OCI-M2 (cell line): ENCODE results near the gene SLC12A6.
"Not testable (repeated sequence)": the region's sequence is repeated elsewhere in the genome, so short reads cannot be mapped to it uniquely, and the experiment has no call there.

Experiments
- DNase-seq: peaks from one replicate; lab custom pipeline; 2025; ENCODE audit not compliant: unreplicated experiment; lab: John Stamatoyannopoulos, UW

Gene SLC12A6

DNA sequence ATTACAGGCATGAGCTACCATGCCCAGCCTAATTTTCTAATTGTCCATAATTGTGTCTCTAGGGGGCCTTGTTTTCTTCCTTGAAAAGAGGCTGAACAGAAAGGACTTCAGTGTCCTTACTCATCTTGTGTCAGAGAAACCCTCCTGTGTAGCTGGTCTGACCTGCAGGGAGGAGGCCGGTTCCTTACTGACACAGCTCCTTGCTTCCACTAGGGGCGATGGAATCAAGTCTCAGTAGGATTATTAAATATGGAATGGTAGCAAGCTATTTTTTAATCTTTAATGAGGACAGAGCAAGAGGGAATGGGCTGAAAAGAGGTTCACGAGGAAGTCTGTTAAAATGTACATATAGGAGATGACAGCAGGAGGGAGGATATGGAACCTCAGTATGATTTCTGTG is 20.8 kb upstream of the SLC12A6 start:
- no peak for DNase-seq

DNA sequence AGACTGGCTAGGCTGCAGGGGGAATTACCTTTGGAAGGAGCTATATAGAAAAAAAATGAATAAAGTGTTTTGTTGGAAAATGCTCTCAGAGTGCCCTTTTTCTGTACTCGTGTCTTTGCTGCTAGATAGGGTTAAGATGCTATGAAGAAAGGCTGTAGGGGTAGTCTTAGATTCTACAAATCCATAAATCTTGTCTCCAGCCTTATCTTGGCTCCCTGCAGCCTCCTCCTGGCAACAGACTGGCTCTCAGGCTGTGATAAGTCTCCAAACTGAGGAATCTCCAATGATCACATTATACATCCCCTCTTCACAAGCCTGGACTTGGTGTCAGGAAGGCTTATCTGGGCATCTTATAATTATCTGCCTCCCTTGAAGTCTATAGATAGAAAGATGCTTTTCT is 20.1 kb upstream of the SLC12A6 start:
- DNase-seq: no peak

DNA sequence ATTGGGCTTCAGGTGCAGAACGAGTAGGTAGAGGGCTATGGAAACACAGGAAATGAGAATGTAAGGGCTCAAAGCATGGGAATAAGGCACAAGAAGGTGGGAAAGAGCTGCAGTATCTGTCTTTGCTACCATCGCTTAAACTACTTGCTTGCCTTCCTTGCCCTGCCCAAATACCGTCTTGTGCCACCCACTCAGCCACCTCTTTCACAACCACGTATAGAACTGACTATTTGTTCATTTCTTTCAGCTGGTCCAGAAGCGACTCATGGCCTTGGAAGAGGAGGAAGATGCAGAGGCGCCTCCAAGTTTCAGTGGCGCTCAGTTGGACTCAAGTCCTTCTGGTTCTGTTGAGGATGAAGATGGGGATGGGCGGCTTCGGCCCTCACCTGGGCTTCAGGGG is 17.7 kb upstream of the SLC12A6 start:
- no peak for DNase-seq

DNA sequence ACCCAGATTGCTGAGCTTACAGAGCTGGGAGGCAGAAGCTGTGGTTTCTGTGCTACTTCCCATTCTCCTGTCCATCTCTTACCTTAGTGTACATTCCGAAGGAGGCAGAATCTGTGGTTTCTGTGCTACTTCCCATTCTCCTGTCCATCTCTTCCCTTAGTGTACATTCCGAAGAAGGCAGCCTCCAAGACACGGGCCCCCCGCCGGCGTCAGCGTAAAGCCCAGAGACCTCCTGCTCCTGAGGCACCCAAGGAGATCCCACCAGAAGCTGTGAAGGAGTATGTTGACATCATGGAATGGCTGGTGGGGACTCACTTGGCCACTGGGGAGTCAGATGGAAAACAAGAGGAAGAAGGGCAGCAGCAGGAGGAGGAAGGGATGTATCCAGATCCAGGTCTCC is 16.7 kb upstream of the SLC12A6 start:
- no peak for DNase-seq

DNA sequence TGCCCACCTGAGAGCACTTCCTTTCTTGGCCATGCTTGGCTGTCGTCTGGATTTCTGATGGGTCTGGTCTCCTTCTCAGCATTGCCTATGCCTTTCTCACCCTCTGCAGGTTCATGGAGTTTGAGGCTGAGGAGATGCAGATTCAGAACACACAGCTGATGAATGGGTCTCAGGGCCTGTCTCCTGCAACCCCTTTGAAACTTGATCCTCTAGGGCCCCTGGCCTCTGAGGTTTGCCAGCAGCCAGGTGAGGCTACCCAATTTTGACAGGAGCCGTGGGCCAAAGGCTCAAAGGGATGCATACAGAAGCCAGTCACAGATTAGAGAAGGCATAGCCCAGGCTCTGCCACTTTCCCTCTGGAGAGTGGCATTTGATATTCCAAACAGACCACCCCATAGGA is 16.0 kb upstream of the SLC12A6 start:
- no peak for DNase-seq

DNA sequence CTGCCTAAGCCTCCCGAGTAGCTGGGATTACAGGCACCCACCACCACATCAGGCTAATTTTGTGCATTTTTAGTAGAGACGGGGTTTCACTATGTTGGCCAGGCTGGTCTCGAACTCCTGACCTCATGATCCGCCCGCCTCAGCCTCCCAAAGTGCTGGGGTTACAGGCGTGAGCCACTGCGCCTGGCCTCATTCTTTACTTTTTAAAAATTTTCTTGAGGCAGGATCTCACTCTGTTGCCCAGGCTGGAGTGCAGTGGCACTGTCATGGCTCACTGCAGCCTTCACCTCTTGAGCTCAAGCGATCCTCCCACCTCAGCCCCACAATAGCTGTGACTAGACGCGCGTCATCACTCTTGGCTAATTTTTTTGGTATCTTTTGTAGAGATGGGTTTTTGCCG is 15.4 kb upstream of the SLC12A6 start:
- DNase-seq: not testable (repeated sequence)

DNA sequence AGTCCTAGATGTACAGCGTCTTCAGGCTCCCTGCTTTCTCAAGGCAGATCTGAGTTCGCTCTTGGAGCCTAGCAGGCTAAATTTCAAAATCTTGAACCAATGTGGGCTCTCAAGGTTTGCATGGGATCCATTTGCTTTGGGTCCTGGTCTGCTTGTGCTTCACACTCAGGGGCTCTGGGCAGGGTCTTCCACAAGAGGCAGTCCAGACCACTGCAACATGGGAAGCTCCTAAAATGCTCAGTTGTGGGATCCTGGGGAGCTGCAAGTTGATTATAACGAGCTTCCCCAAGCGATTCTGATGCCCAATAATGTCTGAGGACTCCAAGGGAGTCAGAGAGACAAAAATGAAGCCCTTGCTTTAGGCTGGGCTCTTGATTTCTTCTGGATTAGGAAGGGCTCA is 12.2 kb upstream of the SLC12A6 start:
- DNase-seq: no peak

DNA sequence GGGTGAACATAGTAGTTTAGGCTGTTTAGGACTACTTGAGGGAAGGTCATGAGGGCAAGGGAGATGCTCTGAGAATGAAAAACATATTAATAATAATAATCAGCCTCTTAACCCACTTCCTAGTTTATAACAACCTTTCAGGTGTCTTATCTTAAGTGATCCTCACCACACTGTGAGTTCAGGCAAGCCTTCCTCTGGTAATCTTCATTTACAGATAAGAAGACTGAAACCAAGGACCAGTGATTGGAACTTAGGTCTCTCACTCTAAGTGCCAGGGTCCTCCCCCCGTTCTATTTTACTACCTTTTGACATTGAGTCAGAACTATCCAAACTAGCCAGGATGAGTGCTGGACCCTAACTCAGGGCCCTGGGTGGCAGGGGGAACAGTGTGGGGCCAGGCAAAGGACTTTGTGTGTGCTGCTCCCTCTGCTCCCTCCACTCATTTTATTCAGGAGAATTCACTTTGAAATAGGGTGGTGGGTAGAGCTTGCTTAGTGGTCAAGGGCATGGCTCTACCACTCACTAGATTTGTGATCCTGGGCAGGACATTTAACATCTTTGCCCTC is 11.2 kb upstream of the SLC12A6 start:
- no peak for DNase-seq

DNA sequence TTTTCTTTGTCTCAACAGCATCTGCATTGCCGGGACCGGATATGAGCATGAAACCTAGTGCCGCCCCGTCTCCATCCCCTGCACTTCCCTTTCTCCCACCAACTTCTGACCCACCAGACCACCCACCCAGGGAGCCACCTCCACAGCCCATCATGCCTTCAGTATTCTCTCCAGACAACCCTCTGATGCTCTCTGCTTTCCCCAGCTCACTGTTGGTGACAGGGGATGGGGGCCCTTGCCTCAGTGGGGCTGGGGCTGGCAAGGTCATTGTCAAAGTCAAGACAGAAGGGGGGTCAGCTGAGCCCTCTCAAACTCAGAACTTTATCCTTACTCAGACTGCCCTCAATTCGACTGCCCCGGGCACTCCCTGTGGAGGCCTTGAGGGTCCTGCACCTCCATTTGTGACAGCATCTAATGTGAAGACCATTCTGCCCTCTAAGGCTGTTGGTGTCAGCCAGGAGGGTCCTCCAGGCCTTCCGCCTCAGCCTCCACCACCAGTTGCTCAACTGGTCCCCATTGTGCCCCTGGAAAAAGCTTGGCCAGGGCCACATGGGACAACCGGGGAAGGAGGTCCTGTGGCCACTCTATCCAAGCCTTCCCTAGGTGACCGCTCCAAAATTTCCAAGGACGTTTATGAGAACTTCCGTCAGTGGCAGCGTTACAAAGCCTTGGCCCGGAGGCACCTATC is 10.5 kb upstream of the SLC12A6 start:
- DNase-seq: no peak

DNA sequence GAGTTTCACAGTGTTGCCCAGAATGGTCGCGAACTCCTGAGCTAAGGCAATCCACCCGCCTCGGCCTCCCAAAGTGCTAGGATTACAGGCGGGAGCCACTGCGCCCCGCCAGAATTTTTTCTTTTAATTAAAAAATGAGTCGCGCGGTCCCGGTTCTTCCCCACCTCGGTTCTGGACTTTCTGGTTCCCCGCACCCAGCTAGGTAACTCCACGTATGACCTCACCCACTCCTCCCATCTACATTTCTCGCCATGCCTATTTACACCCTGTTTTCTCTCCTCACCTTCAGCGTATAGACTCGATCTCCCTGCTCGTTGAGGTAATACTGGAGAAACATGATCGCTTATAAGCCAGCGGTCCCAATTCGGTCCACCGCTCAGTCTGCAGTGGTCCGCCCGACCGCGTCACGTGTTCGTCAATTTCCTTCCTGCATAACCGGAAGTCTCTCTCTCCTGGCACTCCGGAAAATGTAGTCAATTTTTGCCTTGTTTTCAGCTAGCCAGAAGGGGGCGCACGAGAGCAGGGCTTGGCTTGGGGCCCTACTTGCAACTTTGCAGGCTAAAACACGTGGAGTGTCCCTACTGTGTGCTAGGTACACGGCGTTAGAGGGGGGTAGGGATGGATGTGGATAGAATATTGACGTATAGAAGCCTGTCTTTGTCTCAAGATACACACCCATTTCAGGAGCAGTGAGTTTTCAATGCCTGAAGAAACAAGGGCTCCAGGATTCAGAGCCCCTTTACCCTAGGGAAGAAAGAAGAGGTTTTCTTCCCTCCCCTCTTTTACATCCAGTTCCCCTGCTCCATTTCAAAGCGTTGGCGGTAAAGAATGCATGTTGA is 5.4 kb upstream of the SLC12A6 start, which contains the start of the genes NOP10 and NUTM1:
NOP10 (minus strand) TSS at position 400 of the 839 bp plus-strand sequence; CDS start at position 337, 63 bp downstream.
NUTM1 (plus strand) TSS at position 579 of the 839 bp plus-strand sequence. CDS start 382 bp downstream, outside the sequence.
- DNase-seq: peak; percentile 61

DNA sequence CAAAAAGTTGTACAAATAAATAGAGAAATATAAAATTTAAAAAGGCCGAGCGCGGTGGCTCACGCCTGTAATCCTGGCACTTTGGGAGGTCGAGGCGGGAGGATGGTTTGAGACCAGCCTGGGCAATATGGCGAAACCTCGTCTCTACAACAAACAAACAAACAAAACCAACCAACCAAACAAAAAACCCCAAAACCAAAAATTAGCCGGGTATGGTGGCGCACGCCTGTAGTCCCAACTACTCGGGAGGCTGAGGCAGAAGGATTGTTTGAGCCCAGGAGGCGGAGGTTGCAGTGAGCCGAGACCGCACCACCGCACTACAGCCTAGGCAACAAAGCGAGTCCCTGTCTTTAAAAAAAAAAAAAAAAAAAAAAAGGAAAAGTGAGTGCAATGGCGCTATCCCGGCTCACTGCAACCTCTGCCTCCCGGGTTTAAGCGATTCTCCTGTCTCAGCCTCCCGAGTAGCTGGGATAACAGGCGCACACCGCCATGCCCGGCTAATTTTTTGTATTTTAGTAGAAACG is 4.7 kb upstream of the SLC12A6 start:
- DNase-seq: not testable (repeated sequence)

DNA sequence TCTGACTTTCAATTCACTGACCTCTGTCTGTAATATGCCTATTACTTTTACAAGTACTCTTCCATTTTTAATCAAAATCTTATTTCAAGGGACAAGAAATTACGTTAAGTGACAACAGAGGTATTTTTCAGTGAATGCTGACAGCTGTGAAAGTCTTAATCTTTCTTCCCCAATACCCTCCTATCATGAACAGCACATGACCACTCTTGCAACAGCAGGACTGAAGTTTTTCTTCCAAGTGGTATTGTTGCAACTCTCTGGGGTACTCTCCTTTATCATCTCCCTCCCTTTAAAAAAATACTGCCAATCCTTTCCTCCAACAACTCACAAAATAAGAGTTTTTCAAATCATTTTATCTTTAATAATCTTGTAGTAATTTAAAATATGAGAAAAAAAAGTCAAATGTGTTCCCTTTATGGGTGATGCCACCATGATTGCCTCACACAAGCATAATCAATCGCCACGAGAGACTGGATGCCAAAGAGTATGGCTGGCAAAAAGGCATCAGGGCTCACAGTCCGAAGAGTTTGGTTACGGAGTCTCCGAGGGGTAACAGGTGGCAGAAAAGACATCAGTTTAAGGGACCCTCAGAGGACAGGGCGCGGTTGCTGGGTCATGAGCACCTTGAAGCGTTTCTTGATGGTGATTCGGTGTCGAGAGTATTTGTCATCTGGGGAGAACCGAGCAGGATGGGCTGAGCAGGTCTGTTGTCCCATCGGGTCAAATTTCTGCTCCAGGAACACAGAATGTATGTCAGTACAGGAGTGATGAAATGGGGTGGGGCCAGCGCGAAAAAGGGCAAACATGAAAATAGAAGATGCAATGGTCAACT is 4.0 kb upstream of the SLC12A6 start:
- no peak for DNase-seq

DNA sequence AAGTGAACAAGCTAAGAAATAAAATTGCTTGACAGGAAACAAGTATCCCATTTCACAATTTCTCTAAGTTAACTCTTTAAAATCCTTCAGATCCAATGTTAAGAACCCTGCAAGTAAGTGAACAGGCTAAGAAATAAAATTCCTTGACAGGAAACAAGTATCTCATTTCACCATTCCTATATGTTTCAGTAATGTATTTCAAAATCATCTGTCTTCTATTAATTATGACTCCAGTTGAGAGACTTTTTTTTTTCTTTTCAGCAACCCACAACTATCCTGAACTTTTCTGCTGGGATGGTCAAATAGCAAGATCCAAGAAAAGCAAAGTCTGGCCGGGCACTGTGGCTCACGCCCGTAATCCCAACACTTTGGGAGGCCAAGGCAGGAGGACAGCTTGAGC is 2.4 kb upstream of the SLC12A6 start:
- DNase-seq: no peak

DNA sequence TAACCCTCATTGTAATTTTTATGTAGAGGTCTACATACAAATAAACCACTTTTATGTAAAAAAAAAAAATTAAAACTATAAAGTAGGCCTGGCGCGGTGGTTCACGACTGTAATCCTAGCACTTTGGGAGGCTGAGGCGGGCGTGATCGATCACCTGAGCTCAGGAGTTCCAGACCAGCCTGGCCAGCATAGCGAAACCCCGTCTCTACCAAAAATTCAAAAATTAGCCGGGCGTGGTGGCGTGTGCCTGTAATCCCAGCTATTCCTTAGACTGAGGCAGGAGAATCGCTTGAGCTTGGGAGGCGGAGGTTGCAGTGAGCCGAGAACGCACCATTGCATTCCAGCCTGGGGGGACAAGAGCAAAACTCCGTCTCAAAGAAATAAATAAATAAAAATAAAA is 766 bp upstream of the SLC12A6 start:
- no peak for DNase-seq

DNA sequence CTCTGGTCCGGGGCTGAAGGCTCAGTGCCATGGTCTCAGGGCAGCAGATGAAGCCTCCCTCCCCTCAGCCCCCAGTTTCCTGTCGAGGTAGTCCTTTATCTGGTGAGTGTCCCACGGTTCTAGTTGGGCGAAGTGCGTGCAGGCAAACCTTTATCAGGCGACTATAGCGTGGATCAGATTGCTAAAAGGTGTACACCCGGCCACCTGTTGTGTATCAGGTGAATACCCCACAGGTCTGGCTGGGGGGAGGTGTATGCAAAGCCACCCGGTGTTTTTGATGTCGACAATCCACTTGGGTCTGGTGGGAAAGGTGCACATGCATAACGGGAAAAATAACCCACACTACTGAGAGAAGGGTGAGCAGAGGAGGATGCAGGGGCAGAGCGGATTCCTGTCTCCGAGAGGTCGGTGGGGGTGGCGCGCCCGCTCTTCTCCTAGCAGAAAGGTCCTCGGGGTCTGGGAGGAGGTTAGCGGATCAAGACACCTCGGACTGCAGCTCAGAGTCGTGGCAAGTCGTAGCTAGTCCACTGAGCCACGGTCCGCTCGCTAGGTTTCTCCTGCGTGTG is 507 bp downstream of the SLC12A6 start:
- no peak for DNase-seq

DNA sequence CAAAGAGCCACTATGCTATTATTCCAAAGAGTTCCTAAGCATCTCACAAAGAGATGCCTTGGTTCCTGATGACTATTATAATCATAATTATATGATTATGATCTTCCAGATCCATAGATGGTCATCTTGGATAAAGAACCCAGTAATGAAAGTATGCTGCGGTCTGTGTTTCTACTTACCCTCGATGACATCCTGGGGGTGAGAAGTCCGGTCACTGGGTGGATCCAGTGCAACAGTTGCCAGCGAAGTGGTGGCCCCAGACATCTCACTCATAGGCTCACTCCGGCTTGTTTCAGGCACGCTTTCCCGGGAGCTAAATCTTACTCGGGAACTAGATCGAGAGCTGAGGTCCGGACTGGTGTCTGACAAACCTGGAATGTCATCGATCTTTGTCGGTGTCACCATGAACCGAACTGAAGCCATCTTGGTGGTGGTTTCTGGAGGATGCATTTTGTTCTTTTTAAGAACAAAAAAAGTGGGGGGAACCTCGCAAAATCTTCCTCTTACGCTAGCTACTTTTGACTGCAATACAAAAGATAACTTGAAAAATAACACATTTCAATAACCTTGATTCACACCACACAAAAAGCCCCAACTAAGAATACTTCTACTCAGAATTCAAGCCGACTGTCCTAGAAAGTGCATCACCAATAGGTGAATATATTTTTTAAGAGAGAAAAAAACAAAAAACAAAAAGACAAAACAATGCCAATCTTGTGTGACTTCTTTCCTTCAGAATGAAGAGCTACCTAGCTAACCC is 1.2 kb downstream of the SLC12A6 start:
- DNase-seq: no peak

DNA sequence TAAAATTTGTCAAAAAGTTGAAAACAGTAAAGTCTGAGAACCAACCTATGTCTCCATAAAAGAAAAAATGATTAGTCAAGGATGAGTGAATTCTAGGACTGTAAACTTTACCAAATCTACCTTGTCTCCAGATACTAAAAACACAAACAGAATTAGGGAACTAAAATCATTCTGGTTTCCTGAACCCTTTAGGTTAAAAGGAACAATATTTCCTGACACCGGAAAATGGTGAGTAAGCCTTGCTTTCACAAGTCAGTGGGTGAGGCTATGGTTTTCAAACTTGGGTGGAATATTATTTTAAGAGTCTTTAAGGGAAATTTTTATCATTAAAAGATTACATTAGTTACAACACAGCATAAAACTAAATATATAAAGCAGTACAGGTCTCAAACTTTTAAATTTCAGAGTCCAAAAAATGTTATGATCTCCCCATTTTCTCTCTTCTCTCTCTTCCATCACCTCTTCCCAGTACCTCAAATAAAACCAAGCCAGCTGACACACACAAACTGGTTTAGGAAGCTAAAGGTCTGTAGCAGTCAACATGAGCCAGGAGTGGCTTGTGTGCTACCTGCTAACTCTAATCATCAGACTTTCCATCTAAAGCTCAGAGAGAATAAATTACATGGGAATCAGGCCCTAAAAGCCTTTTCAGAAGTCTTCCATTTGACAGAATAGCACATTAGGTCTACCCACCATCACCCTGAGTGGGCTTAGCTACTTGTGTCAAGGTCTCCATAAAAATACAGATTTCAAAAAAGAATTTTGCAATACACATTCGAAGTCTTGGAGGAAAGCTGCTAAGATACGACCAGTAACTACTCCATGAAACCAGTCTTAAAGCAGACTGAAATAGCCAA is 2.2 kb downstream of the SLC12A6 start:
- DNase-seq: no peak

DNA sequence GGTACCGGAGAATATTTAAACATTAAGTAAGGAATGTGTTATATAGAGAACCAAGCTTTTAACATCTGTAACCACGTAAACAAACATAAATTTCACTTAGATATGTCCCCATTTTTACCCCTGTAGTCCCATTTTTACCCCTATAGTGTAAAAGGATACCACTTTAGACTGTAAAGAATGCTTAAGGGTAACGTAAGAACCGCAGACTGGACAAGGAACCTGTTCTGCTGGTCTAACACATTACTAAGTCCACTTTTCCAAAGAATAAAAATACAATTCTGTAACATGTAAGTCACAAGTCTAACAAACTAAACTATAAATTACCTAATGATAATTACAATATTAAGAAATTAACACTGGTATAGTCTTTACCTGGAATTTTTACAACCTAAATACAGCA is 2.9 kb downstream of the SLC12A6 start:
- DNase-seq: no peak

DNA sequence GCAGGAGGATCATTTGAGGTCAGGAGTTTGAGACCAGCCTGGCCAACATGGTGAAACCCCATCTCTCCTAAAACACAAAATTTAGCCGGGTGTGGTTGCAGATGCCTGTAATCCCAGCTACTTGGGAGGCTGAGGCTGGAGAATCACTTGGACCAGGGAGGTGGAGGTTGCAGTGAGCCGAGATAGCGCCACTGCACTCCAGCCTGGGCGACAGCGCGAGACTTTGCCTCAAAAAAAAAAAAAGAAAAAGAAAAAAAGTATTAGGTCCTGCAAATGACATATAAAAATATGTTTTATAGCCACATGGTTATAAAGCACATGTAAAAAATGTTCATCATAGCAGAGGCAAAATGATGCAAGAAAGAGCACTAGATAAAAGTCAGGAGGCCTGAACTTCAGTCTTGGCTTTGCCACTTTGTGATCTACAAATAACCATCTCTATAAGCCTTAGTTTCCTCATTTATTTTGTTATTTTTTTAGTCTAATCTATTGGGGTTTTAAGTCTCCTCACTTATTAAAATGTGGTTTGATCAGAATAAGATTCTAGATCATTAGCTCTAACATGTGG is 4.9 kb downstream of the SLC12A6 start:
- DNase-seq: no peak
